Stimulated activated CD4-positive, alpha-beta T cell treated with anti-CD3 and anti-CD28 coated beads, Interleukin-12 subunit alpha, Interleukin-12 subunit beta, amount 100 ng/mL, for 48 hours (primary cell): ENCODE results near the gene PTPN14.
"Not testable (repeated sequence)": the region's sequence is repeated elsewhere in the genome, so short reads cannot be mapped to it uniquely, and the experiment has no call there.

Experiments used
- DNase-seq, 3 donors: peaks; one replicate each; pipeline ENCODE4 v3.0.0-alpha.2; 2020; ENCODE audit warnings: low read depth in 2 of 3, low spot score in 1 of 3

PTPN14 gene

GRCh38 chr1:214551436-214552173 lies at the start of gene PTPN14:
TSS of gene PTPN14 (minus strand) at chr1:214551602. CDS start at chr1:214464803, 86,799 bp downstream.
- no peak for DNase-seq

- no peak for DNase-seq
These were observed 41.8 kb upstream of the PTPN14 start for GRCh38 chr1:214593158-214593557.

- DNase-seq: not testable (repeated sequence)
These were observed 40.5 kb upstream of the PTPN14 start for GRCh38 chr1:214591918-214592317.

- no peak for DNase-seq
These were observed 39.3 kb upstream of the PTPN14 start for GRCh38 chr1:214590696-214591095.

GRCh38 chr1:214588963-214589597 lies 37.7 kb upstream of the PTPN14 start:
- DNase-seq: no peak

GRCh38 chr1:214587165-214587564 lies 35.8 kb upstream of the PTPN14 start:
- no peak for DNase-seq

- no peak for DNase-seq
These were observed 35.2 kb upstream of the PTPN14 start for GRCh38 chr1:214586621-214587020.

GRCh38 chr1:214584805-214585766 lies 33.7 kb upstream of the PTPN14 start:
- DNase-seq: no peak

- DNase-seq: no peak
These were observed 32.6 kb upstream of the PTPN14 start for GRCh38 chr1:214583824-214584554.

GRCh38 chr1:214583113-214583512 lies 31.7 kb upstream of the PTPN14 start:
- no peak for DNase-seq

- DNase-seq: no peak
These were observed 31.0 kb upstream of the PTPN14 start for GRCh38 chr1:214582289-214582891.

- no peak for DNase-seq
These were observed 30.4 kb upstream of the PTPN14 start for GRCh38 chr1:214581785-214582184.

GRCh38 chr1:214579183-214579582 lies 27.8 kb upstream of the PTPN14 start:
- DNase-seq: no peak

GRCh38 chr1:214576120-214576519 lies 24.7 kb upstream of the PTPN14 start:
- DNase-seq: not testable (repeated sequence)

- no peak for DNase-seq
These were observed 23.4 kb upstream of the PTPN14 start for GRCh38 chr1:214574598-214575411.

GRCh38 chr1:214573386-214574318 lies 22.2 kb upstream of the PTPN14 start:
- no peak for DNase-seq

- DNase-seq: no peak
These were observed 19.9 kb upstream of the PTPN14 start for GRCh38 chr1:214571281-214571680.

GRCh38 chr1:214570442-214570841 lies 19.0 kb upstream of the PTPN14 start:
- no peak for DNase-seq
